NOMO-1 treated with DMSO at 0.1 percent for 48 hours (cell line): Measurements from ENCODE around the gene GLS.
"Not testable (repeated sequence)": the region's sequence is repeated elsewhere in the genome, so short reads cannot be mapped to it uniquely, and the experiment has no call there.

Experiments
- DNase-seq: peaks from one replicate; lab custom pipeline; 2025; ENCODE audit not compliant: unreplicated experiment; lab: John Stamatoyannopoulos, UW

GLS gene

GRCh38 chr2:190986221-190986953 is 105.8 kb downstream of the GLS start:
- no peak for DNase-seq

- no peak for DNase-seq
Measured at GRCh38 chr2:190987116-190987515, 106.5 kb downstream of the GLS start.

- DNase-seq: no peak
Measured at GRCh38 chr2:190987938-190988337, 107.3 kb downstream of the GLS start.

GRCh38 chr2:190988910-190989309 is 108.3 kb downstream of the GLS start:
- DNase-seq: no peak

GRCh38 chr2:190990132-190990531 is 109.5 kb downstream of the GLS start:
- no peak for DNase-seq

- DNase-seq: no peak
Measured at GRCh38 chr2:190993292-190993643, 112.6 kb downstream of the GLS start.

GRCh38 chr2:190994148-190994547 is 113.5 kb downstream of the GLS start:
- DNase-seq: no peak

- DNase-seq: not testable (repeated sequence)
Measured at GRCh38 chr2:190995315-190995714, 114.7 kb downstream of the GLS start.

- no peak for DNase-seq
Measured at GRCh38 chr2:190996338-190996946, 115.8 kb downstream of the GLS start.

- peak; percentile 55 for DNase-seq
Measured at GRCh38 chr2:190996947-190997346, 116.3 kb downstream of the GLS start.

- DNase-seq: no peak
Measured at GRCh38 chr2:190997526-190998113, 117.0 kb downstream of the GLS start.

- no peak for DNase-seq
Measured at GRCh38 chr2:190999058-190999457, 118.4 kb downstream of the GLS start.

GRCh38 chr2:190999949-191000665 is 119.5 kb downstream of the GLS start:
- DNase-seq: no peak

- no peak for DNase-seq
Measured at GRCh38 chr2:191001032-191001431, 120.4 kb downstream of the GLS start.

GRCh38 chr2:191001624-191002023 is 121.0 kb downstream of the GLS start:
- no peak for DNase-seq

- DNase-seq: no peak
Measured at GRCh38 chr2:191003405-191004309, 123.0 kb downstream of the GLS start.

- no peak for DNase-seq
Measured at GRCh38 chr2:191006297-191006696, 125.7 kb downstream of the GLS start.

GRCh38 chr2:191006997-191007783 is 126.6 kb downstream of the GLS start:
- no peak for DNase-seq

- no peak for DNase-seq
Measured at GRCh38 chr2:191008286-191008685, 127.7 kb downstream of the GLS start.
